GM21515 (cell line): ENCODE data around the gene PPP1R3A.
"Not testable (repeated sequence)": the region's sequence is repeated elsewhere in the genome, so short reads cannot be mapped to it uniquely, and the experiment has no call there.

ENCODE experiments used
- ATAC-seq: cut with Tn5 transposase; IDR thresholded peaks from one replicate; pipeline ENCODE4 v1.9.1; 2021; ENCODE audit not compliant: unreplicated experiment

The PPP1R3A gene

GRCh38 chr7:113918946-113919345, at the start of gene PPP1R3A:
Gene PPP1R3A, minus strand, starts transcription at chr7:113919009. Its CDS starts 13 bp downstream, at chr7:113918996.
- ATAC-seq: no peak

- ATAC-seq: no peak
These were observed 44.5 kb upstream of the PPP1R3A start for GRCh38 chr7:113963356-113963755.

GRCh38 chr7:113959910-113960309, 41.1 kb upstream of the PPP1R3A start:
- ATAC-seq: no peak

GRCh38 chr7:113955157-113955556, 36.3 kb upstream of the PPP1R3A start:
- no peak for ATAC-seq

GRCh38 chr7:113953553-113953952, 34.7 kb upstream of the PPP1R3A start:
- ATAC-seq: no peak

GRCh38 chr7:113945018-113945938, 26.5 kb upstream of the PPP1R3A start:
- no peak for ATAC-seq

GRCh38 chr7:113936982-113937381, 18.2 kb upstream of the PPP1R3A start:
- ATAC-seq: no peak

GRCh38 chr7:113936535-113936934, 17.7 kb upstream of the PPP1R3A start:
- ATAC-seq: no peak

GRCh38 chr7:113929389-113929788, 10.6 kb upstream of the PPP1R3A start:
- not testable (repeated sequence) for ATAC-seq

- no peak for ATAC-seq
These were observed 9.3 kb upstream of the PPP1R3A start for GRCh38 chr7:113928112-113928511.

GRCh38 chr7:113922049-113922448, 3.2 kb upstream of the PPP1R3A start:
- no peak for ATAC-seq

GRCh38 chr7:113921363-113921762, 2.6 kb upstream of the PPP1R3A start:
- ATAC-seq: no peak

GRCh38 chr7:113917840-113918239, 969 bp downstream of the PPP1R3A start:
- no peak for ATAC-seq

- ATAC-seq: no peak
These were observed 2.9 kb downstream of the PPP1R3A start for GRCh38 chr7:113915956-113916355.

GRCh38 chr7:113912876-113913275, 5.9 kb downstream of the PPP1R3A start:
- no peak for ATAC-seq

GRCh38 chr7:113907617-113908016, 11.2 kb downstream of the PPP1R3A start:
- no peak for ATAC-seq

GRCh38 chr7:113904521-113904920, 14.3 kb downstream of the PPP1R3A start:
- no peak for ATAC-seq

GRCh38 chr7:113892818-113893217, 26.0 kb downstream of the PPP1R3A start:
- ATAC-seq: no peak

- ATAC-seq: no peak
These were observed 27.0 kb downstream of the PPP1R3A start for GRCh38 chr7:113891828-113892227.

- no peak for ATAC-seq
These were observed 27.8 kb downstream of the PPP1R3A start for GRCh38 chr7:113891031-113891350.

- no peak for ATAC-seq
These were observed 28.3 kb downstream of the PPP1R3A start for GRCh38 chr7:113890331-113891030.

- ATAC-seq: no peak
These were observed 35.7 kb downstream of the PPP1R3A start for GRCh38 chr7:113883096-113883495.
